Measurements from ENCODE around the gene TCHHL1. TPM values are rescaled to one million over a fixed set of nuclear protein-coding genes. Genes with fewer than 3 reads are reported as not detected.
A peak's percentile ranks its signal among the peaks of the same experiment; 100 is the strongest.

TCHHL1 gene
- total and polyA plus RNA-seq, 2 of the 13 experiments (the other 11 are each of a cell fraction or from before 2014, with no cell fraction given), result not detected

DNA sequence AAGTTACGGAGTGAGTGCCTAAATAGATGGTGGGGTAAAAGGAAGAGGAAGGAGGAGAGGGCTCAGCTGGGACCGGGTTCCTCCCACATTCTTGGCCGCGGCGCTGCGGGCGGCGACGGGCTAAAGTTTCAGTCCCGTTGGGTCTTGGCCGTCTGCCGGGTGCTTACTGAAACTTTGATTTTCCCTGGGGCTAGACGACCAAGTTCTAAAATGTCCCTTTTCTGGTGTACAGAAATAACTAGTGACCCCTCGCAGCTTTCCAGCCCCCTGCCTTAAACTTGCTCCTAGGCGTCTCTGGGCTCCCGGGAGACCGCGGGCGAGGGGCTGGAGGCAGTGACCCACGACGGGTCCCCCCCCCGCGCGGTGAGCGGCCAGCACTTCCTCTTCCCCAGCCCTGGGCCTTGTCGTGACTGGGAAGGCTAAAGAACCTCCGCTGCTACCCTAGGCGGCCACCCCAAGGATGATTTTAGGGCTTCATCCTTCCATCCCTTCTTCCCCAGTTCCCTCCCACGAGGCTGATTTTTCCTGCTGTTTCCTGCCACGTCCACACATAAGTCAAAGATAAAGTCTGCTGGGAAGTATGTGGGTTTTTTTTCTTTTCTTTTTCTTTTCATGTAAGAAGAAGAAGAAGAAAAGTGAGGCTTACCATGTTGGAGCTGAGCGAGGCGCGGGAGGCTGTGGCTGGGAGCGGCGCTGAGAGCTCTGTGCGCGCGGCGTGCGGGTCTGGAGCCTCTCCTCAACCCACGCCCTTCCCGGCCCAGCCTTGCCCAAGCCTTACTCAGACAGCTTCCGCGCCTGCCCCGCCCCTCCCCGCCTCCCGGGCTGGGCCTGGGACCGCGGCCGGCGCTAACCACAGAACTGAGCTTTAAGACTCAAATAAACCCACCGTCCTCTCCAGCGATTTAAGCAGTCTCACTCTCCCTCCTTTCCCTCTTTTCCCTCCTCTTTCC lies 52.3 kb downstream of the TCHHL1 start, which contains the start of gene S100A11 (continued):
- TF ChIP-seq, protein P1, sequence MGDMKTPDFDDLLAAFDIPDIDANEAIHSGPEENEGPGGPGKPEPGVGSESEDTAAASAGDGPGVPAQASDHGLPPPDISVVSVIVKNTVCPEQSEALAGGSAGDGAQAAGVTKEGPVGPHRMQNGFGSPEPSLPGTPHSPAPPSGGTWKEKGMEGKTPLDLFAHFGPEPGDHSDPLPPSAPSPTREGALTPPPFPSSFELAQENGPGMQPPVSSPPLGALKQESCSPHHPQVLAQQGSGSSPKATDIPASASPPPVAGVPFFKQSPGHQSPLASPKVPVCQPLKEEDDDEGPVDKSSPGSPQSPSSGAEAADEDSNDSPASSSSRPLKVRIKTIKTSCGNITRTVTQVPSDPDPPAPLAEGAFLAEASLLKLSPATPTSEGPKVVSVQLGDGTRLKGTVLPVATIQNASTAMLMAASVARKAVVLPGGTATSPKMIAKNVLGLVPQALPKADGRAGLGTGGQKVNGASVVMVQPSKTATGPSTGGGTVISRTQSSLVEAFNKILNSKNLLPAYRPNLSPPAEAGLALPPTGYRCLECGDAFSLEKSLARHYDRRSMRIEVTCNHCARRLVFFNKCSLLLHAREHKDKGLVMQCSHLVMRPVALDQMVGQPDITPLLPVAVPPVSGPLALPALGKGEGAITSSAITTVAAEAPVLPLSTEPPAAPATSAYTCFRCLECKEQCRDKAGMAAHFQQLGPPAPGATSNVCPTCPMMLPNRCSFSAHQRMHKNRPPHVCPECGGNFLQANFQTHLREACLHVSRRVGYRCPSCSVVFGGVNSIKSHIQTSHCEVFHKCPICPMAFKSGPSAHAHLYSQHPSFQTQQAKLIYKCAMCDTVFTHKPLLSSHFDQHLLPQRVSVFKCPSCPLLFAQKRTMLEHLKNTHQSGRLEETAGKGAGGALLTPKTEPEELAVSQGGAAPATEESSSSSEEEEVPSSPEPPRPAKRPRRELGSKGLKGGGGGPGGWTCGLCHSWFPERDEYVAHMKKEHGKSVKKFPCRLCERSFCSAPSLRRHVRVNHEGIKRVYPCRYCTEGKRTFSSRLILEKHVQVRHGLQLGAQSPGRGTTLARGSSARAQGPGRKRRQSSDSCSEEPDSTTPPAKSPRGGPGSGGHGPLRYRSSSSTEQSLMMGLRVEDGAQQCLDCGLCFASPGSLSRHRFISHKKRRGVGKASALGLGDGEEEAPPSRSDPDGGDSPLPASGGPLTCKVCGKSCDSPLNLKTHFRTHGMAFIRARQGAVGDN (CRISPR knock-in tag; IDR thresholded peaks at IDR 0.05), result 0 out of 2 replicates have a peak, but pooled peaks have one; percentile 20
- TF ChIP-seq, protein P2, sequence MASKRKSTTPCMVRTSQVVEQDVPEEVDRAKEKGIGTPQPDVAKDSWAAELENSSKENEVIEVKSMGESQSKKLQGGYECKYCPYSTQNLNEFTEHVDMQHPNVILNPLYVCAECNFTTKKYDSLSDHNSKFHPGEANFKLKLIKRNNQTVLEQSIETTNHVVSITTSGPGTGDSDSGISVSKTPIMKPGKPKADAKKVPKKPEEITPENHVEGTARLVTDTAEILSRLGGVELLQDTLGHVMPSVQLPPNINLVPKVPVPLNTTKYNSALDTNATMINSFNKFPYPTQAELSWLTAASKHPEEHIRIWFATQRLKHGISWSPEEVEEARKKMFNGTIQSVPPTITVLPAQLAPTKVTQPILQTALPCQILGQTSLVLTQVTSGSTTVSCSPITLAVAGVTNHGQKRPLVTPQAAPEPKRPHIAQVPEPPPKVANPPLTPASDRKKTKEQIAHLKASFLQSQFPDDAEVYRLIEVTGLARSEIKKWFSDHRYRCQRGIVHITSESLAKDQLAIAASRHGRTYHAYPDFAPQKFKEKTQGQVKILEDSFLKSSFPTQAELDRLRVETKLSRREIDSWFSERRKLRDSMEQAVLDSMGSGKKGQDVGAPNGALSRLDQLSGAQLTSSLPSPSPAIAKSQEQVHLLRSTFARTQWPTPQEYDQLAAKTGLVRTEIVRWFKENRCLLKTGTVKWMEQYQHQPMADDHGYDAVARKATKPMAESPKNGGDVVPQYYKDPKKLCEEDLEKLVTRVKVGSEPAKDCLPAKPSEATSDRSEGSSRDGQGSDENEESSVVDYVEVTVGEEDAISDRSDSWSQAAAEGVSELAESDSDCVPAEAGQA (IDR thresholded peaks at IDR 0.05; ENCODE audit: low read depth), result no peak
- TF ChIP-seq, protein P2 (CRISPR knock-in tag; IDR thresholded peaks at IDR 0.05; ENCODE audit: borderline replicate concordance), result no peak
- TF ChIP-seq ZNF737 (CRISPR knock-in tag; IDR thresholded peaks at IDR 0.05; ENCODE audit: borderline replicate concordance) (no peak), BORCS8-MEF2B (CRISPR knock-in tag; IDR thresholded peaks at IDR 0.05) (no peak), ZNF891 (CRISPR knock-in tag; IDR thresholded peaks at IDR 0.05) (no peak), ZFP37 (CRISPR knock-in tag; IDR thresholded peaks at IDR 0.05; ENCODE audit: borderline replicate concordance) (no peak), ZFP82 (CRISPR knock-in tag; IDR thresholded peaks at IDR 0.05; ENCODE audit: borderline replicate concordance) (no peak)
- TF ChIP-seq, protein P3, sequence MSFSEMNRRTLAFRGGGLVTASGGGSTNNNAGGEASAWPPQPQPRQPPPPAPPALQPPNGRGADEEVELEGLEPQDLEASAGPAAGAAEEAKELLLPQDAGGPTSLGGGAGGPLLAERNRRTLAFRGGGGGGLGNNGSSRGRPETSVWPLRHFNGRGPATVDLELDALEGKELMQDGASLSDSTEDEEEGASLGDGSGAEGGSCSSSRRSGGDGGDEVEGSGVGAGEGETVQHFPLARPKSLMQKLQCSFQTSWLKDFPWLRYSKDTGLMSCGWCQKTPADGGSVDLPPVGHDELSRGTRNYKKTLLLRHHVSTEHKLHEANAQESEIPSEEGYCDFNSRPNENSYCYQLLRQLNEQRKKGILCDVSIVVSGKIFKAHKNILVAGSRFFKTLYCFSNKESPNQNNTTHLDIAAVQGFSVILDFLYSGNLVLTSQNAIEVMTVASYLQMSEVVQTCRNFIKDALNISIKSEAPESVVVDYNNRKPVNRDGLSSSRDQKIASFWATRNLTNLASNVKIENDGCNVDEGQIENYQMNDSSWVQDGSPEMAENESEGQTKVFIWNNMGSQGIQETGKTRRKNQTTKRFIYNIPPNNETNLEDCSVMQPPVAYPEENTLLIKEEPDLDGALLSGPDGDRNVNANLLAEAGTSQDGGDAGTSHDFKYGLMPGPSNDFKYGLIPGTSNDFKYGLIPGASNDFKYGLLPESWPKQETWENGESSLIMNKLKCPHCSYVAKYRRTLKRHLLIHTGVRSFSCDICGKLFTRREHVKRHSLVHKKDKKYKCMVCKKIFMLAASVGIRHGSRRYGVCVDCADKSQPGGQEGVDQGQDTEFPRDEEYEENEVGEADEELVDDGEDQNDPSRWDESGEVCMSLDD (CRISPR knock-in tag; IDR thresholded peaks at IDR 0.05; ENCODE audit: borderline replicate concordance), result no peak
- TF ChIP-seq, protein P4, sequence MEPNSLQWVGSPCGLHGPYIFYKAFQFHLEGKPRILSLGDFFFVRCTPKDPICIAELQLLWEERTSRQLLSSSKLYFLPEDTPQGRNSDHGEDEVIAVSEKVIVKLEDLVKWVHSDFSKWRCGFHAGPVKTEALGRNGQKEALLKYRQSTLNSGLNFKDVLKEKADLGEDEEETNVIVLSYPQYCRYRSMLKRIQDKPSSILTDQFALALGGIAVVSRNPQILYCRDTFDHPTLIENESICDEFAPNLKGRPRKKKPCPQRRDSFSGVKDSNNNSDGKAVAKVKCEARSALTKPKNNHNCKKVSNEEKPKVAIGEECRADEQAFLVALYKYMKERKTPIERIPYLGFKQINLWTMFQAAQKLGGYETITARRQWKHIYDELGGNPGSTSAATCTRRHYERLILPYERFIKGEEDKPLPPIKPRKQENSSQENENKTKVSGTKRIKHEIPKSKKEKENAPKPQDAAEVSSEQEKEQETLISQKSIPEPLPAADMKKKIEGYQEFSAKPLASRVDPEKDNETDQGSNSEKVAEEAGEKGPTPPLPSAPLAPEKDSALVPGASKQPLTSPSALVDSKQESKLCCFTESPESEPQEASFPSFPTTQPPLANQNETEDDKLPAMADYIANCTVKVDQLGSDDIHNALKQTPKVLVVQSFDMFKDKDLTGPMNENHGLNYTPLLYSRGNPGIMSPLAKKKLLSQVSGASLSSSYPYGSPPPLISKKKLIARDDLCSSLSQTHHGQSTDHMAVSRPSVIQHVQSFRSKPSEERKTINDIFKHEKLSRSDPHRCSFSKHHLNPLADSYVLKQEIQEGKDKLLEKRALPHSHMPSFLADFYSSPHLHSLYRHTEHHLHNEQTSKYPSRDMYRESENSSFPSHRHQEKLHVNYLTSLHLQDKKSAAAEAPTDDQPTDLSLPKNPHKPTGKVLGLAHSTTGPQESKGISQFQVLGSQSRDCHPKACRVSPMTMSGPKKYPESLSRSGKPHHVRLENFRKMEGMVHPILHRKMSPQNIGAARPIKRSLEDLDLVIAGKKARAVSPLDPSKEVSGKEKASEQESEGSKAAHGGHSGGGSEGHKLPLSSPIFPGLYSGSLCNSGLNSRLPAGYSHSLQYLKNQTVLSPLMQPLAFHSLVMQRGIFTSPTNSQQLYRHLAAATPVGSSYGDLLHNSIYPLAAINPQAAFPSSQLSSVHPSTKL (CRISPR knock-in tag; IDR thresholded peaks at IDR 0.05), result peak; percentile 19; the same call in 1 of the 2 replicates

Data from HepG2 (cell line).